ENCODE results near the gene ZDHHC6.
"Not testable (repeated sequence)": the region's sequence is repeated elsewhere in the genome, so short reads cannot be mapped to it uniquely, and the experiment has no call there.

ZDHHC6 gene

GRCh38 chr10:112409299-112409698 is 37.4 kb downstream of the ZDHHC6 start:
- no peak overlapping the region for H2BK5ac ChIP-seq (ENCODE audit: low read depth, low read length, poor library complexity)
- H3K23ac ChIP-seq (ENCODE audit: low read length), result no peak overlapping the region
- H3K4me2 ChIP-seq (ENCODE audit: low read length), result no peak overlapping the region
- no peak overlapping the region for H3K14ac ChIP-seq (ENCODE audit: low read length)
- H3K36me3 ChIP-seq (ENCODE audit: control insufficient read depth in 1 of 2, insufficient read depth in 2 of 2, low read length in 2 of 2), result no peaks in the 10 kb centered on the region
- H3K18ac ChIP-seq (ENCODE audit: low read length), result no peak overlapping the region
- no peaks in the 10 kb centered on the region for H3K4me1 ChIP-seq (ENCODE audit: control insufficient read depth in 1 of 2, insufficient read depth in 2 of 2, low read length in 2 of 2)
- no peak overlapping the region for H3K4ac ChIP-seq (ENCODE audit: low read depth, low read length)
- H3K4me3 ChIP-seq (ENCODE audit: low read depth, low read length), result no peak overlapping the region
- no peak overlapping the region for H2AK5ac ChIP-seq (ENCODE audit: low read length)
- H3K27ac ChIP-seq (ENCODE audit: low read depth, low read length), result no peak overlapping the region
- no peaks in the 10 kb centered on the region for H3K27me3 ChIP-seq (ENCODE audit: insufficient read depth, low read length)
- H2BK12ac ChIP-seq (ENCODE audit: low read length), result no peak overlapping the region
- no peak overlapping the region for H4K12ac ChIP-seq (ENCODE audit: low read depth, low read length)
- H4K8ac ChIP-seq (ENCODE audit: low read depth, low read length), result no peak overlapping the region
- no peak overlapping the region for H2AFZ ChIP-seq (ENCODE audit: insufficient read depth, low read length, poor library complexity)
- DNase-seq, result no peak
- H3K9me3 ChIP-seq (ENCODE audit: insufficient read depth, low read depth, low read length), result no peaks in the 10 kb centered on the region
- H4K91ac ChIP-seq (ENCODE audit: low read depth, low read length), result no peak overlapping the region
- no peaks in the 10 kb centered on the region for H3K79me1 ChIP-seq (ENCODE audit: low read length)
- H3K9ac ChIP-seq (ENCODE audit: low read length), result no peak overlapping the region
- WGBS (ENCODE audit: extremely low coverage, insufficient coverage, insufficient read length), result no CpG with 5 or more reads among the region's 2 CpGs
- H3K79me2 ChIP-seq (ENCODE audit: control insufficient read depth, insufficient read depth, low read length, poor library complexity), result no peaks in the 10 kb centered on the region
- no peak overlapping the region for H2BK120ac ChIP-seq (ENCODE audit: insufficient read depth, low read length, poor library complexity)

- Histone ChIP-seq H3K9ac (ENCODE audit: low read length) (no peak overlapping the region), H4K8ac (ENCODE audit: low read depth, low read length) (no peak overlapping the region), H3K36me3 (ENCODE audit: control insufficient read depth in 1 of 2, insufficient read depth in 2 of 2, low read length in 2 of 2) (no peaks in the 10 kb centered on the region), H3K23ac (ENCODE audit: low read length) (no peak overlapping the region), H3K14ac (ENCODE audit: low read length) (no peak overlapping the region), H3K4me3 (ENCODE audit: low read depth, low read length) (no peak overlapping the region), H3K27ac (ENCODE audit: low read depth, low read length) (no peak overlapping the region), H4K12ac (ENCODE audit: low read depth, low read length) (no peak overlapping the region), H2AK5ac (ENCODE audit: low read length) (no peak overlapping the region), H3K4me2 (ENCODE audit: low read length) (no peak overlapping the region), H2BK5ac (ENCODE audit: low read depth, low read length, poor library complexity) (no peak overlapping the region), H3K27me3 (ENCODE audit: insufficient read depth, low read length) (no peaks in the 10 kb centered on the region), H3K4me1 (ENCODE audit: control insufficient read depth in 1 of 2, insufficient read depth in 2 of 2, low read length in 2 of 2) (no peaks in the 10 kb centered on the region), H2BK12ac (ENCODE audit: low read length) (no peak overlapping the region), H2AFZ (ENCODE audit: insufficient read depth, low read length, poor library complexity) (no peak overlapping the region), H3K18ac (ENCODE audit: low read length) (no peak overlapping the region), H3K9me3 (ENCODE audit: insufficient read depth, low read depth, low read length) (no peaks in the 10 kb centered on the region), H2BK120ac (ENCODE audit: insufficient read depth, low read length, poor library complexity) (no peak overlapping the region), H3K79me1 (ENCODE audit: low read length) (no peaks in the 10 kb centered on the region), H3K4ac (ENCODE audit: low read depth, low read length) (no peak overlapping the region), H4K91ac (ENCODE audit: low read depth, low read length) (no peak overlapping the region), H3K79me2 (ENCODE audit: control insufficient read depth, insufficient read depth, low read length, poor library complexity) (no peaks in the 10 kb centered on the region)
- DNase-seq, result no peak
- WGBS (ENCODE audit: extremely low coverage, insufficient coverage, insufficient read length), result no CpG with 5 or more reads among the region's 1 CpG
Measured at GRCh38 chr10:112407696-112408095, 39.0 kb downstream of the ZDHHC6 start.

- not testable (repeated sequence) for H3K9ac ChIP-seq (ENCODE audit: low read length); H4K91ac ChIP-seq (ENCODE audit: low read depth, low read length); DNase-seq; H2BK5ac ChIP-seq (ENCODE audit: low read depth, low read length, poor library complexity); H2AK5ac ChIP-seq (ENCODE audit: low read length); H4K12ac ChIP-seq (ENCODE audit: low read depth, low read length); H3K23ac ChIP-seq (ENCODE audit: low read length); H3K9me3 ChIP-seq (ENCODE audit: insufficient read depth, low read depth, low read length); H4K8ac ChIP-seq (ENCODE audit: low read depth, low read length); H3K27me3 ChIP-seq (ENCODE audit: insufficient read depth, low read length); H3K18ac ChIP-seq (ENCODE audit: low read length); H3K79me1 ChIP-seq (ENCODE audit: low read length); H3K4ac ChIP-seq (ENCODE audit: low read depth, low read length); H2AFZ ChIP-seq (ENCODE audit: insufficient read depth, low read length, poor library complexity); H3K79me2 ChIP-seq (ENCODE audit: control insufficient read depth, insufficient read depth, low read length, poor library complexity); H3K4me2 ChIP-seq (ENCODE audit: low read length); H3K36me3 ChIP-seq (ENCODE audit: control insufficient read depth in 1 of 2, insufficient read depth in 2 of 2, low read length in 2 of 2); H2BK12ac ChIP-seq (ENCODE audit: low read length); H3K14ac ChIP-seq (ENCODE audit: low read length); H3K4me3 ChIP-seq (ENCODE audit: low read depth, low read length); H3K4me1 ChIP-seq (ENCODE audit: control insufficient read depth in 1 of 2, insufficient read depth in 2 of 2, low read length in 2 of 2); H3K27ac ChIP-seq (ENCODE audit: low read depth, low read length); H2BK120ac ChIP-seq (ENCODE audit: insufficient read depth, low read length, poor library complexity)
- WGBS (ENCODE audit: extremely low coverage, insufficient coverage, insufficient read length), result no CpG with 5 or more reads among the region's 2 CpGs
Measured at GRCh38 chr10:112406806-112407205, 39.9 kb downstream of the ZDHHC6 start.

- Histone ChIP-seq H4K12ac (ENCODE audit: low read depth, low read length) (no peak overlapping the region), H3K4me2 (ENCODE audit: low read length) (peak overlapping the region; percentile 27), H3K9me3 (ENCODE audit: insufficient read depth, low read depth, low read length) (no peaks in the 10 kb centered on the region), H3K79me2 (ENCODE audit: control insufficient read depth, insufficient read depth, low read length, poor library complexity) (no peaks in the 10 kb centered on the region), H3K36me3 (ENCODE audit: control insufficient read depth in 1 of 2, insufficient read depth in 2 of 2, low read length in 2 of 2) (no peaks in the 10 kb centered on the region), H2BK12ac (ENCODE audit: low read length) (no peak overlapping the region), H2AFZ (ENCODE audit: insufficient read depth, low read length, poor library complexity) (no peak overlapping the region), H2BK5ac (ENCODE audit: low read depth, low read length, poor library complexity) (no peak overlapping the region), H2BK120ac (ENCODE audit: insufficient read depth, low read length, poor library complexity) (no peak overlapping the region), H4K91ac (ENCODE audit: low read depth, low read length) (no peak overlapping the region), H3K79me1 (ENCODE audit: low read length) (no peaks in the 10 kb centered on the region), H3K9ac (ENCODE audit: low read length) (no peak overlapping the region), H3K4me3 (ENCODE audit: low read depth, low read length) (no peak overlapping the region), H4K8ac (ENCODE audit: low read depth, low read length) (no peak overlapping the region), H3K4me1 (ENCODE audit: control insufficient read depth in 1 of 2, insufficient read depth in 2 of 2, low read length in 2 of 2) (no peaks in the 10 kb centered on the region), H3K23ac (ENCODE audit: low read length) (no peak overlapping the region), H3K27ac (ENCODE audit: low read depth, low read length) (no peak overlapping the region), H2AK5ac (ENCODE audit: low read length) (no peak overlapping the region), H3K18ac (ENCODE audit: low read length) (no peak overlapping the region), H3K27me3 (ENCODE audit: insufficient read depth, low read length) (no peaks in the 10 kb centered on the region), H3K14ac (ENCODE audit: low read length) (no peak overlapping the region), H3K4ac (ENCODE audit: low read depth, low read length) (no peak overlapping the region)
- peak; percentile 72 to 89 for DNase-seq
- WGBS (ENCODE audit: extremely low coverage, insufficient coverage, insufficient read length), result no CpG with 5 or more reads among the region's 3 CpGs
Measured at GRCh38 chr10:112404617-112405016, 42.1 kb downstream of the ZDHHC6 start.

All from trophoblast cell (in vitro differentiated cells and primary cell).